SJCRH30 (cell line): ENCODE results near the gene SAMD7. TPM values are rescaled to one million over a fixed set of nuclear protein-coding genes. Genes with fewer than 3 reads are reported as not detected.
A peak's percentile ranks its signal among the peaks of the same experiment; 100 is the strongest.

Source experiments
- DNase-seq, 2 experiments: peaks; one replicate each; pipeline ENCODE4 v3.0.0-alpha.2; 2015 to 2020
- H3K27ac ChIP-seq: fragments of 250-450 bp; sonication (Bioruptor Pico); 2 replicates; pipeline ENCODE4 v1.5.1; 2020; ENCODE audit warnings: mild to moderate bottlenecking, moderate library complexity
- H3K27me3 ChIP-seq: fragments of 250-450 bp; sonication (Bioruptor Pico); 2 replicates; pipeline ENCODE4 v1.5.1; 2020; ENCODE audit warnings: mild to moderate bottlenecking, moderate library complexity
- H3K36me3 ChIP-seq: fragments of 250-450 bp; sonication (Bioruptor Pico); 2 replicates; pipeline ENCODE4 v1.5.1; 2020; ENCODE audit warnings: mild to moderate bottlenecking, moderate library complexity
- H3K4me1 ChIP-seq: fragments of 250-450 bp; sonication (Bioruptor Pico); 2 replicates; pipeline ENCODE4 v1.5.1; 2020; ENCODE audit warnings: mild to moderate bottlenecking, moderate library complexity
- H3K4me3 ChIP-seq: fragments of 250-450 bp; sonication (Bioruptor Pico); 2 replicates; pipeline ENCODE4 v1.5.1; 2020; ENCODE audit warnings: mild to moderate bottlenecking, moderate library complexity
- H3K9me3 ChIP-seq: fragments of 250-450 bp; sonication (Bioruptor Pico); replicated peaks from 2 replicates; pipeline ENCODE4 v1.5.1; 2020; ENCODE audit warnings: mild to moderate bottlenecking, moderate library complexity
- total RNA-seq: library from RNA; depleted of rRNA; stranded (reverse); fragments of >200 nt; shearing (Covaris generic); gene quantifications from 2 replicates; pipeline ENCODE4 v1.2.3, GENCODE V29; 2014

The SAMD7 gene
- total RNA-seq, 1 experiment from 2014 or later: not detected

DNA sequence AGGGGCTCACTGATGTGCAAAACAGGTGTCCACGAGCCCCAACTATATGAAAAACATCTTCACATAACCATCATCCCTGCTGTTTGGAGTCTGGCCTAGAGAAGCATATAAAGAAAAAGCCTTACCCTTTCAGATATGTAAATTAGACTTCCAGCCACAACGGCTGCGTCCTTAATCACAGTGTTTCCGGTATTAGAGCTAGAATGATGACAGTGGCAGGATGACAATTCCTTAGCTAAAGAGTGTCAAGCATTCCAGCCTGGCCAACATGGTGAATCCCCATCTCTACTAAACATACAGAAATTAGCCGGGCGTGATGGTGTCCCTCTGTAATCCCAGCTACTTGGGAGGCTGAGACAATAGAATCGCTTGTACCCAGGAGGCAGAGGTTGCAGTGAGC, 19.5 kb upstream of the SAMD7 start:
- no peak overlapping the region for H3K27ac ChIP-seq
- H3K36me3 ChIP-seq: no peaks in the 10 kb centered on the region
- H3K27me3 ChIP-seq: no peaks in the 10 kb centered on the region
- no peak overlapping the region for H3K4me3 ChIP-seq
- no peak for DNase-seq
- no peaks in the 10 kb centered on the region for H3K9me3 ChIP-seq
- no peaks in the 10 kb centered on the region for H3K4me1 ChIP-seq

DNA sequence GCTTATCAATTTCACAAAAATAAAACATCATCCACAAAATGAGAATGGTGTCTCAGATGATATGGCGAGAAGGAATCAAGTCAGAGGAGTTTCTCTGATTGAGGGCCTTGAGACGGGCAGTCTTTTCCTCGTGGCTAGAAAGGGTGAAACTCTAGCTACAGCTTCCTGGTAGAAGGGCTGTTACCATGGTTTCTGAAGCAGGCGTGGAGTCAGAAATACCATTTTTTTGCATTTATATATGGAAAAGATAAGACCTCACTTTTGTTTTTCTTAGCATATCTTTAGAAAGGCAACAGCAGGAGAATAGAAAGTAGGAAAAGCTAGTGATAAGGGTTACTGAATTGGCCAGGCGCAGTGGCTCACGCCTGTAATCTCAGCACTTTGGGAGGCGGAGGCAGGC, 17.3 kb upstream of the SAMD7 start:
- Histone ChIP-seq H3K27ac (no peak overlapping the region), H3K4me3 (no peak overlapping the region), H3K4me1 (no peaks in the 10 kb centered on the region), H3K27me3 (no peaks in the 10 kb centered on the region), H3K36me3 (no peaks in the 10 kb centered on the region), H3K9me3 (no peaks in the 10 kb centered on the region)
- no peak for DNase-seq

- no peak for DNase-seq
- Histone ChIP-seq H3K4me3 (no peak overlapping the region), H3K36me3 (no peaks in the 10 kb centered on the region), H3K4me1 (no peaks in the 10 kb centered on the region), H3K27ac (no peak overlapping the region), H3K27me3 (no peaks in the 10 kb centered on the region), H3K9me3 (no peaks in the 10 kb centered on the region)
Observed at GRCh38 chr3:169895072-169895471, 16.3 kb upstream of the SAMD7 start.

DNA sequence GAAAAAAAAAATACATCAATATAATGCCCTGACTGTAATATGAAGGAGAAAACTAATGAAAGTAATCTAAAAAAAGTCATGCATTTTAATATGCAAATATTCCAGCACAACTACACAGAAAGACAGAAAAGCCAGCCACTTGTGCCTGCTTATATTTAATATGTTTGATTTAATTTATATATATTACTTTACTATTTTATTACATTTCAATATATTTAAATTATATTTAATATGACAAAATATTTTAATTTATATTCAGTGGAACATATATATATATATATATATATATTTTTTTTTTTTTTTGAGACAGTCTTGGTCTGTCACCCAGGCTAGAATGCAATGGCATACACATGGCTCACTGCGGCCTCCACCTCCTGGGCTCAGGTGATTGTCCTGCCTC, 14.1 kb upstream of the SAMD7 start:
- Histone ChIP-seq H3K36me3 (no peaks in the 10 kb centered on the region), H3K9me3 (no peaks in the 10 kb centered on the region), H3K27ac (no peak overlapping the region), H3K4me1 (no peaks in the 10 kb centered on the region), H3K27me3 (no peaks in the 10 kb centered on the region), H3K4me3 (no peak overlapping the region)
- no peak for DNase-seq

GRCh38 chr3:169901453-169901852, 9.9 kb upstream of the SAMD7 start:
- H3K4me1 ChIP-seq: no peaks in the 10 kb centered on the region
- H3K4me3 ChIP-seq: no peak overlapping the region
- DNase-seq: no peak
- H3K27me3 ChIP-seq: no peaks in the 10 kb centered on the region
- no peaks in the 10 kb centered on the region for H3K9me3 ChIP-seq
- no peak overlapping the region for H3K27ac ChIP-seq
- no peaks in the 10 kb centered on the region for H3K36me3 ChIP-seq

GRCh38 chr3:169905404-169905803, 6.0 kb upstream of the SAMD7 start:
- DNase-seq: no peak
- Histone ChIP-seq H3K27ac (no peak overlapping the region), H3K4me3 (no peak overlapping the region), H3K4me1 (no peaks in the 10 kb centered on the region), H3K36me3 (no peaks in the 10 kb centered on the region), H3K27me3 (no peaks in the 10 kb centered on the region), H3K9me3 (no peaks in the 10 kb centered on the region)

DNA sequence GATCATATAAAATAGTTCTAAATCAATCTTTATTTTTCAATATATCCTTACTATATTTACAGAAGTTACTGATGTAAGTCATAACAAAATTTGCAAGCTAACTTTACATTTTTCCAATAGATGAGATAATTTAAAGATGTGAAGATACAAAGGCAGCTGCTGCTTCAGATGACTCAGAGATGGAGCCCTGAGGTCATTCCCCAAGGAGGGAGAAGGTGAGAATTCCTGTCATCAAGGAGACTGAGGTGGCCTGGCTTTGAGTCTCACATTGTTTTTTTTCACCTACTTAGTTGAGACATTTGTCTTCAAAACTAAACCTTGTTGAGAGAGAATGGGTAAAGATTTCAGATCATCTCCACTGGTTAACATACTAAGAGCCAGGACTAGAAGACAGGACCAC, 3.9 kb upstream of the SAMD7 start:
- H3K27ac ChIP-seq: no peak overlapping the region
- H3K36me3 ChIP-seq: no peaks in the 10 kb centered on the region
- no peak overlapping the region for H3K4me3 ChIP-seq
- no peaks in the 10 kb centered on the region for H3K9me3 ChIP-seq
- no peak for DNase-seq
- H3K4me1 ChIP-seq: no peaks in the 10 kb centered on the region
- no peaks in the 10 kb centered on the region for H3K27me3 ChIP-seq

DNA sequence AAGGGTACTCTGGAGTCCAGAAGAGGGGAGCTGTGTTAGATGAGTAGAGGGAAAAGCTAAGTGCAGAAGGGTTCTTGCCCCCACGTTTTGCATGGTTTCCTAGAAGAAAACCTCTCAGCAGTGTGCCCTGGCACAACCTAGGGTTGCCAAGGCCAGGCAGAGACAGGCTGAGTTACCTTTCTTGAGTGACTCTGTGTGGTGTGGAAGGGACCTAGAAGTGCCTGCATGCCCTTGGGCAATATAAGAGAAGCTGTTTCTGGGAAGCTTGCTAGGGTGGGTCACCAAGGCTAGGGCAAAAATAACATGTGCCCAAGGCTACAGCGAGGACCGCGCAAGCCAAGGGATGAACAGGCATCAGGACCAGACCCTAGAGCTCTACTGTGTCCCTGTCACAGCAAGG, 3.4 kb upstream of the SAMD7 start:
- Histone ChIP-seq H3K4me1 (no peaks in the 10 kb centered on the region), H3K4me3 (no peak overlapping the region), H3K27ac (no peak overlapping the region), H3K36me3 (no peaks in the 10 kb centered on the region), H3K9me3 (no peaks in the 10 kb centered on the region), H3K27me3 (no peaks in the 10 kb centered on the region)
- DNase-seq: no peak

DNA sequence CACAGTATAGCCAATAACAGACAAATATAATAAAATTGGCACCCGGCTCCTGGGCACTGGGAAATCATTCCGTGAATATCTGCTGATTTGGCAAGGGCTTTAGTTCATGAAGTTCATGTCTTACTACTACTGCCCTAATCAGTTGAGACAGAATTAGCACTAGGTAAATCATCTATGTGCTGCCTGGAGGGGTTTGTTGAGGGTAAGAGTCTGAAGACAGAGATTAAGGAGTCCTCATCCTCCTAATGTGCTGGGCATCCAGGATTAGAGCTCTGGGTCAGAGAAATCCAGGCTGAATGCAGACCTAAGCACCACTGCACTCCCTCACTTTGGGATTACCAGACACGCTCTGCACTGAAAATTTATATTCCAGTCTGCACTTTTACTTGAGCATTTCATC, 2.0 kb downstream of the SAMD7 start:
- Histone ChIP-seq H3K4me3 (no peak overlapping the region), H3K9me3 (no peaks in the 10 kb centered on the region), H3K27ac (no peak overlapping the region), H3K4me1 (no peaks in the 10 kb centered on the region), H3K27me3 (no peaks in the 10 kb centered on the region), H3K36me3 (no peaks in the 10 kb centered on the region)
- DNase-seq: no peak

GRCh38 chr3:169914321-169914720, 2.9 kb downstream of the SAMD7 start:
- Histone ChIP-seq H3K36me3 (no peaks in the 10 kb centered on the region), H3K4me1 (no peaks in the 10 kb centered on the region), H3K27ac (no peak overlapping the region), H3K27me3 (no peaks in the 10 kb centered on the region), H3K4me3 (no peak overlapping the region), H3K9me3 (no peaks in the 10 kb centered on the region)
- peak in 1 of 2 experiments; percentile 3 for DNase-seq

- Histone ChIP-seq H3K27me3 (no peaks in the 10 kb centered on the region), H3K4me1 (no peaks in the 10 kb centered on the region), H3K36me3 (no peaks in the 10 kb centered on the region), H3K27ac (no peak overlapping the region), H3K9me3 (no peaks in the 10 kb centered on the region), H3K4me3 (no peak overlapping the region)
- peak in 1 of 2 experiments; percentile 31 for DNase-seq
Observed at GRCh38 chr3:169923189-169923588, 11.8 kb downstream of the SAMD7 start.

DNA sequence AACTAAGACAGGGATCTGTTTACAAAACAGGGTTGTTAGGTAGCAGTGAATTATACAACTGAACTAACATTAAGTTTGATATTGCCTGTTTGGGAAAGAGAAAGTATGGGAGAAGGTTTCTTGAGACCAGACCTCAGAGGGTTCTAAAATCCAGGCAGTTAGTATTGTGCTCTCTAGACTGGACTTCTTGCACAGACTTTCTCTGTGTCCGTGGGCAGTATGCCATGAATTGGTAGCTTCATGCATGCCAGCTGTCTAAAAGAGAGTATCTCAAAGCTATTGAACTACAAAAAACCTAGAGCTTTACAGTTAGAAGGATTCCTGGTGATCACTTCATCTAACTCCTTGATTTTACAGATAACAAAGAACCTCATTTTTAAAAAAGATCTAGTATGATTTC, 12.5 kb downstream of the SAMD7 start:
- H3K27ac ChIP-seq: no peak overlapping the region
- H3K36me3 ChIP-seq: no peaks in the 10 kb centered on the region
- no peak overlapping the region for H3K4me3 ChIP-seq
- H3K9me3 ChIP-seq: no peaks in the 10 kb centered on the region
- no peaks in the 10 kb centered on the region for H3K4me1 ChIP-seq
- DNase-seq: no peak
- no peaks in the 10 kb centered on the region for H3K27me3 ChIP-seq

GRCh38 chr3:169929830-169930519, 18.6 kb downstream of the SAMD7 start:
- H3K4me1 ChIP-seq: no peaks in the 10 kb centered on the region
- no peak overlapping the region for H3K27ac ChIP-seq
- H3K9me3 ChIP-seq: no peaks in the 10 kb centered on the region
- no peaks in the 10 kb centered on the region for H3K27me3 ChIP-seq
- DNase-seq: no peak
- H3K36me3 ChIP-seq: no peaks in the 10 kb centered on the region
- H3K4me3 ChIP-seq: no peak overlapping the region

- H3K4me1 ChIP-seq: no peaks in the 10 kb centered on the region
- no peak overlapping the region for H3K27ac ChIP-seq
- no peaks in the 10 kb centered on the region for H3K36me3 ChIP-seq
- H3K9me3 ChIP-seq: no peaks in the 10 kb centered on the region
- H3K4me3 ChIP-seq: no peak overlapping the region
- H3K27me3 ChIP-seq: no peaks in the 10 kb centered on the region
- no peak for DNase-seq
Observed at GRCh38 chr3:169930843-169931242, 19.5 kb downstream of the SAMD7 start.

DNA sequence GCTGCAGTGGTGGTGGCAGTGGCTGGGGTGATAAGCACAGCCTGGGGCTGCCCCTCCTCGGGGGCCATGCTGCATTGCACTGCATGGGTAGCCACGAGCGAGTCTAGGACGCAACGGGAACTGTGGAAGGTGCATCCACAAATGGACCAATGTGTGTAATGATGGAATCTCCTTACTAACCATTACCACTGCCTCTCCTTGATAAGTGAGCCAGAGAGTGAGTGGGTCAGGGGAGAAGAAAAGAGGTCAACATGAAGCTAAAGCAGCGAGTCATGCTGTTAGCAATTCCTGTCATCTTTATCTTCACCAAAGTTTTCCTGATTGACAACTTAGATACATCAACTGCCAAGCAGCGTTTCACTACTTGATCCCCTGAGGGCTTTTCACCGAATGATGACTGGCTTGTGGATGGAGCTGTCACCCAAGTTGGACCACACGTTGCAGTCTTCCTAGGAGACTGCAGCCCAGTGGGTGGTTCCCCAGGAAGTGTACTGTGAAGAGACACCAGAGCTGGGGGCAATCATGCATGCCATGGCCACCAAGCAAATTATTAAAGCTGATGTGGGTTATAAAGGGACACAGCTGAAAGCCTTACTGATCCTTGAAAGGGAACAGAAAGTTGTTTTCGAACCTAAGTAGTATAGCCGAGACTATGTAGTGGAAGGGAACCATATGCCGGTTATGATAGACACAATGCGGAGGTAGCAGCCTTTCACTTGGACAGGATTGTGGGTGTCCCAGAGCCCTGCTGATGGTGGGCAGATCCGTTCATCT, 20.6 kb downstream of the SAMD7 start:
- no peak overlapping the region for H3K4me3 ChIP-seq
- no peak overlapping the region for H3K27ac ChIP-seq
- H3K4me1 ChIP-seq: no peaks in the 10 kb centered on the region
- no peaks in the 10 kb centered on the region for H3K36me3 ChIP-seq
- DNase-seq: no peak
- H3K9me3 ChIP-seq: no peaks in the 10 kb centered on the region
- no peaks in the 10 kb centered on the region for H3K27me3 ChIP-seq

DNA sequence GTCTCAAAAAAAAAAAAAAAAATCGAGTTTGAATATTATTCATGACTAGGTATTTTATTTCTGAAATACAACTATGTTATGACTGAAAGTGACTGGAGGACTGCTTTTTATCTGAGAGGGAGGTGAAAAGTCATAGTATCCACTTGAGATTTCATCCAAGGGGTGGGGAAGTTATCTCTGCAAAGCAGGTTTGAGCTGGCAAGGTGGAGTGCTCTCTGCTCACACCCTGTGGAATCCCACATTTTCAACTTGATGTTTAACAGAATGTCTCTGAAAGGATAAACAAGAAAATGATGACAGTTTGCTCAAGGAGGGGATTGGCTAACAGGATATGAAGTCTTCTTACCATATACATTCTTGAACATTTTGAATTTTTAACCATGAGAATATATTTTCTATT, 27.9 kb downstream of the SAMD7 start:
- H3K9me3 ChIP-seq: no peaks in the 10 kb centered on the region
- no peak for DNase-seq
- no peaks in the 10 kb centered on the region for H3K36me3 ChIP-seq
- no peak overlapping the region for H3K4me3 ChIP-seq
- H3K4me1 ChIP-seq: no peaks in the 10 kb centered on the region
- H3K27me3 ChIP-seq: no peaks in the 10 kb centered on the region
- H3K27ac ChIP-seq: no peak overlapping the region
